HUES64 (cell line): ENCODE measurements around the gene EGFLAM.

Experiments
- H3K27ac ChIP-seq: 2 replicates; pipeline ENCODE4 v1.7.0; 2013; ENCODE audit warnings: low read depth, low read length, inconsistent platforms
- H3K27me3 ChIP-seq: 2 replicates; pipeline ENCODE4 v1.6.1; 2013; ENCODE audit warnings: mild to moderate bottlenecking, low read length; ENCODE audit not compliant: insufficient read depth
- H3K36me3 ChIP-seq: 2 replicates; pipeline ENCODE4 v1.6.1; 2013; ENCODE audit warnings: mild to moderate bottlenecking, low read length; ENCODE audit not compliant: insufficient read depth
- H3K4me1 ChIP-seq: 2 replicates; pipeline ENCODE4 v1.6.1; 2013; ENCODE audit warnings: mild to moderate bottlenecking, low read length, moderate library complexity; ENCODE audit not compliant: insufficient read depth
- H3K4me3 ChIP-seq: 2 replicates; pipeline ENCODE4 v1.5.1; 2013; ENCODE audit warnings: mild to moderate bottlenecking, low read length, moderate library complexity
- H3K9ac ChIP-seq: 2 replicates; pipeline ENCODE4 v1.6.1; 2013; ENCODE audit warnings: mild to moderate bottlenecking, low read depth, low read length
- H3K9me3 ChIP-seq: 2 replicates; pipeline ENCODE4 v1.6.1; 2013; ENCODE audit warnings: low read depth, low read length; ENCODE audit not compliant: insufficient read depth
- WGBS: fragments of 150-250, 120-280 bp; methylation state at CpG from one replicate; pipeline ENCODE4 v1.1.7; 2013; ENCODE audit warnings: missing lambda C conversion rate; 5-methylcytosine and 5-hydroxymethylcytosine counted together

EGFLAM gene

DNA sequence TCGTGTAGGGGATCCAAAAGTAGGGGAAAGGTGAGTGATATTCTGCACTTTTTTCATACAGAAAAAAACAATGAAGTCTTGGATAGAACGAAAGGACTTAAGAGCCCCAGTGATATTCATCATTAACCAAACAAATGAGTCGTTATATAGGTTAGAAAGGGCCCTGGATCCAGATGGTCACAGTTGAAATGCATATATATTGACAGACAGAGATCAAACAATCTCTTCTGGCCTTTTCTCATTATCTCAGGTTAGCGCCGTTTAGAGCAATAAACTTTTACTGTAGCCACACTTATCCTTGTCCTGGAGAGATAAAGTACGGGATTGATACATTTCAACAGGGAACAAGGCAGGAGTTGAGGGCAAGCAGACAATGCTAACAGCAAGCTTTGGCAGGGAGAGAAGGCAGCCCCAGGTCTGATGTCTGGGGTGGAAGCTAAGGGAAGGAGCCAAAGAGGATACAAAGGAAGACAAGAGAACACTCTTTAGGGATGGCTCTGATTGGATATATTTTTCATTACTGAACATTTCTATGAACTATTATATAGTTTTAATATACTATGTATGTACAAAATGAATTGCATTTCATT lies 221.1 kb downstream of the EGFLAM start:
- 93% methylated on average over 5 of the region's 6 CpGs for WGBS

DNA sequence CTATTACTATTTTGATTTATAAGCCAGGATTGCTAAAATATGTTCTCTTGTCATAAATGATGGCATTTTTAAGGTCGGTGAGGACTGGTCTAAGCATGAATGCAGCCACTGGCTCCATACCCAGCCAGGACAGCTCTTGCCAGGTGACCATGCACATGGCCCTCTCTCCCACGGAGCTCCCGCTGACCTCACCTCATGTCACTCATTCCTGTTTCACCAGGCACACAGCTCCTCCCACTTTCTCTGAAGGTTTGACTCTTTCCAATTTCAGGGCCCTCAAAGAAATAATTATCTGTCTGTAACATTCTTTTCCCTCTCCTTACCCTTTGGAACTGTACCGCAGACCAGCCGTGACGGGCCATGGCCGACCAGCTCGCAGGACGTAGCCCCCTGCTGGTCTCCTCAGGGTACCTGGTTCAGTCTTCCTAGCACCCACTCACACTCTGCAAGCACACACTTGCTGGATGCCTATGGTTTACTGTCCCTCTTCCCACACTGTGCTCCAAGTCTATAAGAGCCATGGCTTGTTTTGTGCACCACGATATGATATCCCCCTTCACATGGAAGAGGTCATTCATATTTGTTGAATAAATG lies 225.5 kb downstream of the EGFLAM start:
- Histone ChIP-seq H3K4me1 (no peaks in the 10 kb centered on the region), H3K36me3 (peaks cover 11% of the 10 kb centered on the region), H3K27ac (no peak overlapping the region), H3K9me3 (no peaks in the 10 kb centered on the region), H3K27me3 (no peaks in the 10 kb centered on the region), H3K4me3 (no peak overlapping the region), H3K9ac (no peak overlapping the region)
- 95% methylated on average over 10 of the region's 10 CpGs for WGBS

More for the DNA sequence above, 221.1 kb downstream of the EGFLAM start:
- H3K36me3 ChIP-seq = peaks cover 8% of the 10 kb centered on the region
- no peak overlapping the region for H3K4me3 ChIP-seq
- H3K27ac ChIP-seq = no peak overlapping the region
- no peak overlapping the region for H3K9ac ChIP-seq
- H3K27me3 ChIP-seq = no peaks in the 10 kb centered on the region
- no peaks in the 10 kb centered on the region for H3K4me1 ChIP-seq
- H3K9me3 ChIP-seq = no peaks in the 10 kb centered on the region

DNA sequence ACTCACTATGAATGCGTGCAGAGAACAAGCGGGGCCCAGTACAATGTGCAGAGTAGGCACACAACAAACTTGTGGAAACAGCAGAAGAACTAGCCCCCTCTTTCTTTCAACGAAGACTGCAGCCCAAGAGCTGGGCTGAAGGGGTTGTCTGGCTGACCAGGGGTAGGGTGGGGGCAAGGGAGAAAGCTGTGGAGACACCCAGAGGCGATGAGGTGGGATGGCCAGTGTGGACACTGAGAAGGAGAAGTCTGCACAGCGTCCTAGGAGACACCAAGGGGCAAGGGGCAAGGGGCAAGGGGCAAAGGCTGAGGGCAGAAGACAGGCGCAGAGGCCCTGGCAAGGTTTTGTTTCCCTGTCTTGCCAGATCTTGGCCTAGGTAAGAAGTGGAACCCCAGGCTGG lies 235.8 kb downstream of the EGFLAM start:
- no peaks in the 10 kb centered on the region for H3K27me3 ChIP-seq

DNA sequence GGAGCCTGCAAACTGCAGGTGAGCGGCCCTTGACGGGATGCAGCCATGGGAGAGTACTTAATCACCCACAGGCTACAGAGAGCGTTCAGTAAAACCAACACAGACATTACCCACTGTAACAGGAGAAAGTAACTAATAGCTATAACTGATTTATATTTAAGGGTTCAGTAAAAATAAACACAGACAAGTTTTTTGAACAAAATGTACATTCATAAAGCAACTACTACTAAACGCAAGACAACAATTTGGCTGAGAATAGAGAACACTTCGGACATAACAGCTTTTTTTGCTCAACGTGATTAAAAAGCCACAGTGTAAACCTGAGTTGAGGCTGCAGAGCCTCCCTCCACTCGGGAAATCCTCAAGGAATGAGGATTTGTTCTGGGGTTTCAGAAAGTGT lies 236.4 kb downstream of the EGFLAM start:
- Histone ChIP-seq H3K27me3 (no peaks in the 10 kb centered on the region), H3K4me1 (no peaks in the 10 kb centered on the region), H3K9ac (no peak overlapping the region), H3K36me3 (peaks cover 14% of the 10 kb centered on the region), H3K9me3 (no peaks in the 10 kb centered on the region), H3K27ac (no peak overlapping the region), H3K4me3 (no peak overlapping the region)
- WGBS = 95% methylated on average over 6 of the region's 7 CpGs

More for the DNA sequence above, 235.8 kb downstream of the EGFLAM start:
- no peaks in the 10 kb centered on the region for H3K4me1 ChIP-seq
- H3K27ac ChIP-seq = no peak overlapping the region
- H3K36me3 ChIP-seq = peaks cover 14% of the 10 kb centered on the region
- no peaks in the 10 kb centered on the region for H3K9me3 ChIP-seq
- WGBS = 94% methylated on average over 6 of the region's 6 CpGs
- H3K4me3 ChIP-seq = no peak overlapping the region
- no peak overlapping the region for H3K9ac ChIP-seq

DNA sequence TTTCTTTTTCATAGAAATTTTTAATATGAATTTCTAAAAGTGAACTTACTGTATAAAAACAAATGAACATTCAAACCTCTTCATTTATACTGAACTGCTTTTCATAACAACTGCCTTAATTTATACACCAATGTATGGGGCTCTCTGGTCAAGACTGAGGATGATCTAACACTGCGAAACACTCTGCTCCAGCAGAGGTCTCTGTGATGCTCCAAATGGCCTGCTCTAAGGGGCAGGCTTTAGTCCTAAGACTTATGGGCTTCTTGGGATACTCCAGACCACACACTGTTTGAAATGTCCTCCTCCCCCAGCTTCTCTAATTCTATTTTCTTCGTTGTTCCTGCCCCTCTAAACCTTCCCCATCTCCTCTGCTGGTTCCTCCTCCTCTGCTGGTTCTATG lies 239.6 kb downstream of the EGFLAM start:
- H3K27ac ChIP-seq = no peak overlapping the region
- peaks cover 14% of the 10 kb centered on the region for H3K36me3 ChIP-seq
- WGBS = 79% methylated on average over 2 of the region's 2 CpGs
- no peak overlapping the region for H3K9ac ChIP-seq
- no peaks in the 10 kb centered on the region for H3K4me1 ChIP-seq
- H3K9me3 ChIP-seq = no peaks in the 10 kb centered on the region
- no peak overlapping the region for H3K4me3 ChIP-seq
- H3K27me3 ChIP-seq = no peaks in the 10 kb centered on the region

DNA sequence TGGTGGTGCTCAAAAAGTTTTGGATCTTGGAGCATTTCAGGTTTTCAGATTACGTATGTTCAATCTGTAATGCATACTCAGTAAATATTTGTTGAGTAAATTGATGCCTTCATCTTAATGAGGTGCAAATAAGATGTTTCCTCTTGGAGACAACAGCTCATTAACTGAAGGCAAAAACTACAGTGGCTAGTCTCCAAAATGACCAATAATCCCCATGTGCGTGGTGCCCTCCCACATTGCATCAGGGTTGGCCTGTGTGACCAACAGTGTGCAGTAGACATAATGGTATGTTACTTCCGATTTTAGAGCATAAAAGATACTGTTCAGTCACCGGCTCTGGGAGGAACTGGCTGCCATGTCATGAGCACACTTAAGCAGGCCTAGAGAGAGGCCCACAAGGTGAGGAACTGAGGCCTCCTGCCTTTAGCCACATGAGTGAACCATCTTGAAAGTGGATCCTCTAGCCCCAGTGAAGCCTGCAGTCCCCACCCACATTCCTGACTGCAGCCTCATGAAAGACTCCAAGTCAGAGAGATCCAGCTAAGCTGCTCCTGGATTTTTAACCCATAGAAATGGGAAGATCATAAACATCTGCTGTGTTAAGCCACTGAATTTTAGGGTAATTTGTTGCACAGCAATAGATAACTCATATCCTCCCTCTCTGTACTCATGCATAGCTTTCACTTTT lies 242.4 kb downstream of the EGFLAM start:
- Histone ChIP-seq H3K4me1 (no peaks in the 10 kb centered on the region), H3K27ac (no peak overlapping the region), H3K36me3 (peaks cover 7% of the 10 kb centered on the region), H3K4me3 (no peak overlapping the region), H3K9me3 (no peaks in the 10 kb centered on the region), H3K27me3 (no peaks in the 10 kb centered on the region), H3K9ac (no peak overlapping the region)
- 95% methylated on average over 4 of the region's 4 CpGs for WGBS

DNA sequence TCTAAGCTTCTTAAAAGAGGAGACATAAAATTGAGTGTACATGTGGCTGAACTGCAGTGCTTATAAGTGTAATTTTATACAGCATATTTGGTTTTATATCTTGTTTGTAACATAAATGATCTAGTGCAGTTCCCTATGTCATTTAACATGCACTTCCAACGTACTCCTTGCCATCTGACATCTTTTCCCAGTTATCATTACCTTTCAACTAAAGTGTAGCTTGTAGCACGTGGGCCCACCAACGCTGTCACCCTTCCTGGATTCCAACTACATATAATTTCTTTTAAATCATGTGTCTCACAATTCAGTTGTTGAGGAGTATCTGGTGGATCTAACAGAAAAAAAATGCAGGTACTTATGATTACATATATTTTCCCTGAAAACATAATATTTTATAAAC lies 247.9 kb downstream of the EGFLAM start:
- no peaks in the 10 kb centered on the region for H3K4me1 ChIP-seq
- no peaks in the 10 kb centered on the region for H3K27me3 ChIP-seq
- H3K27ac ChIP-seq = no peak overlapping the region
- 94% methylated on average over 3 of the region's 3 CpGs for WGBS
- H3K9ac ChIP-seq = no peak overlapping the region
- H3K4me3 ChIP-seq = no peak overlapping the region
- no peaks in the 10 kb centered on the region for H3K9me3 ChIP-seq
- peaks cover 12% of the 10 kb centered on the region for H3K36me3 ChIP-seq

DNA sequence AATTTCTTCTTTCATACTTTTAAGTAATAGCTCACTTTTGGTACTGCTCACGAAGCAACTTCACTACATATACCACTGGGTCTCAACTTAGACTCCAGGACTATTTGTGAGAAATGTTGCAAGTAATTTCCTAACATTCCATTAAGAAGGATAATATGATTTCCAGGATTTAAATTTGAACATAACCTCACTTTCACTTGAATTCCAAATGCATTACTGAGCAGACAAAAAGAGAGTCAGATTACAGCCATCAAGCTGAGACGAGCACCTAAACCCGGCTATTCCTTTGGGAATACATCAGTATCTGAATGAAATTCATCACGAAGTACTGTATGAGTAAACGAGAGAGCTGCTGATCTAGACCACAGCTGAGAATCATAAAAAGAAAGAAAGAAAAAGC lies 250.8 kb downstream of the EGFLAM start:
- Histone ChIP-seq H3K9me3 (no peaks in the 10 kb centered on the region), H3K27ac (no peak overlapping the region), H3K4me3 (no peak overlapping the region), H3K4me1 (no peaks in the 10 kb centered on the region; the same call in 1 of the 2 replicates), H3K36me3 (peaks cover 16% of the 10 kb centered on the region), H3K9ac (no peak overlapping the region), H3K27me3 (no peaks in the 10 kb centered on the region)
- WGBS = 94% methylated on average over 5 of the region's 5 CpGs
